ENCODE measurements around the gene KRT6B.

GRCh38 chr12:52455821-52456220, 3.9 kb upstream of the KRT6B start:
- TF ChIP-seq CTCF (IDR thresholded peaks at IDR 0.05) (no peak), POLR2A (IDR thresholded peaks at IDR 0.05) (no peak)

All from Peyer's patch (tissue), 4 donors.